Measurements from ENCODE around the gene PTPRM. TPM values are rescaled to one million over a fixed set of nuclear protein-coding genes. Genes with fewer than 3 reads are reported as not detected.

Gene PTPRM
- total RNA-seq, 1 experiment from 2014 or later = 14.5 TPM

GRCh38 chr18:7727361-7728076 is 160.4 kb downstream of the PTPRM start:
- H3K27ac ChIP-seq (ENCODE audit: low read depth, low read length) = no peak overlapping the region
- CTCF ChIA-PET = no interaction called here
- RAD21 ChIA-PET (ENCODE audit: low non-redundant PET in 1 of 2, low total read pairs in 2 of 2, uncharacterized antibody in 2 of 2, unreplicated experiment in 2 of 2) = no interaction called here
- peaks cover 8% of the 10 kb centered on the region for H3K27me3 ChIP-seq (ENCODE audit: insufficient read depth, low read length)
- no TSS peak for BruUV-seq (replicated peaks)
- intact Hi-C loops (cut with micrococcal nuclease) = no loop called here
- no peaks in the 10 kb centered on the region for H3K79me2 ChIP-seq (ENCODE audit: insufficient read depth, low read length)
- no peak overlapping the region for H3K4me3 ChIP-seq (replicated peaks in 1 of 2; ENCODE audit: low read depth in 1 of 2, low read length in 2 of 2)
- POLR2A ChIA-PET = no interaction called here
- no peaks in the 10 kb centered on the region for H3K36me3 ChIP-seq (ENCODE audit: control insufficient read depth in 1 of 2, insufficient read depth in 2 of 2, low read length in 2 of 2)
- H2AFZ ChIP-seq (ENCODE audit: low read depth, low read length, poor library complexity, severe bottlenecking) = no peak overlapping the region
- ATAC-seq (no peak), DNase-seq (ENCODE audit: low read depth, low spot score) (no peak)
- H3K4me2 ChIP-seq (ENCODE audit: low read length) = no peak overlapping the region
- no peak for TF ChIP-seq MAX (IDR thresholded peaks at IDR 0.05)
- no peak for TF ChIP-seq ATF3 (IDR thresholded peaks at IDR 0.05)
- no peak for TF ChIP-seq CEBPB (IDR thresholded peaks at IDR 0.05; ENCODE audit: low read depth)
- TF ChIP-seq POLR2A (IDR thresholded peaks at IDR 0.05; ENCODE audit: borderline replicate concordance, extremely low read depth, insufficient read depth, insufficient read length) = no peak
- no peak for TF ChIP-seq SIN3A (IDR thresholded peaks at IDR 0.05; ENCODE audit: low read depth)
- TF ChIP-seq FOSL1 (IDR thresholded peaks at IDR 0.05; ENCODE audit: low read depth) = no peak
- TF ChIP-seq JUND (IDR thresholded peaks at IDR 0.05) = no peak
- TF ChIP-seq TCF7L2 (IDR thresholded peaks at IDR 0.05; ENCODE audit: borderline replicate concordance, extremely low read depth, insufficient read depth, insufficient read length) = no peak
- TF ChIP-seq YY1 (IDR thresholded peaks at IDR 0.05; ENCODE audit: extremely low read depth, insufficient replicate concordance, low read depth, low read length) = no peak
- no peak for TF ChIP-seq CBX3 (IDR thresholded peaks at IDR 0.05; ENCODE audit: low read depth)
- H3K9me2 ChIP-seq (ENCODE audit: insufficient read depth) = no peaks in the 10 kb centered on the region
- peaks cover 5 to 6% of the 10 kb centered on the region in 2 experiments; a peak in 3 of 4 replicates for H3K4me1 ChIP-seq (ENCODE audit: control insufficient read depth in 1 of 2, insufficient read depth in 2 of 2, low read length in 2 of 2)
- H3K9ac ChIP-seq (ENCODE audit: low read length) = no peak overlapping the region
- no peaks in the 10 kb centered on the region for H4K20me1 ChIP-seq (ENCODE audit: insufficient read depth)
- no peaks in the 10 kb centered on the region for H3K9me3 ChIP-seq (ENCODE audit: control insufficient read depth in 1 of 2, insufficient read depth in 1 of 2, low read depth in 1 of 2, low read length in 2 of 2)

- RAD21 ChIA-PET (ENCODE audit: low non-redundant PET in 1 of 2, low total read pairs in 2 of 2, uncharacterized antibody in 2 of 2, unreplicated experiment in 2 of 2) = no interaction called here
- no peak for TF ChIP-seq SIN3A (IDR thresholded peaks at IDR 0.05; ENCODE audit: low read depth)
- no peak for TF ChIP-seq YY1 (IDR thresholded peaks at IDR 0.05; ENCODE audit: extremely low read depth, insufficient replicate concordance, low read depth, low read length)
- no peak for TF ChIP-seq ZFX (IDR thresholded peaks at IDR 0.05)
- no peak for TF ChIP-seq JUND (IDR thresholded peaks at IDR 0.05)
- no peak for TF ChIP-seq ZBTB33 (IDR thresholded peaks at IDR 0.05; ENCODE audit: extremely low read depth, insufficient replicate concordance, low read length)
- TF ChIP-seq SP1 (IDR thresholded peaks at IDR 0.05; ENCODE audit: low read depth) = no peak
- no peak for TF ChIP-seq CTCF (IDR thresholded peaks at IDR 0.05 in 2 of 3, conservative IDR thresholded peaks at IDR 0.05 in 1 of 3; ENCODE audit: borderline replicate concordance in 1 of 3, insufficient read depth in 1 of 3, low read depth in 2 of 3, low read length in 2 of 3)
- no peak for TF ChIP-seq FOSL1 (IDR thresholded peaks at IDR 0.05; ENCODE audit: low read depth)
- no peak for TF ChIP-seq ZNF274 (IDR thresholded peaks at IDR 0.05; ENCODE audit: low read depth, low read length)
- TF ChIP-seq SRF (IDR thresholded peaks at IDR 0.05; ENCODE audit: low read depth) = no peak
- no peak for TF ChIP-seq EGR1 (IDR thresholded peaks at IDR 0.05; ENCODE audit: low read depth)
These were observed 161.2 kb downstream of the PTPRM start for GRCh38 chr18:7728297-7728696.

More at GRCh38 chr18:7728297-7728696, 161.2 kb downstream of the PTPRM start:
- no peak for DNase-seq (ENCODE audit: low read depth, low spot score)
- Histone ChIP-seq H3K9me3 (ENCODE audit: control insufficient read depth in 1 of 2, insufficient read depth in 1 of 2, low read depth in 1 of 2, low read length in 2 of 2) (no peaks in the 10 kb centered on the region), H3K4me1 (ENCODE audit: control insufficient read depth in 1 of 2, insufficient read depth in 2 of 2, low read length in 2 of 2) (peaks cover 5 to 6% of the 10 kb centered on the region in 2 experiments; a peak in 3 of 4 replicates), H3K27me3 (ENCODE audit: insufficient read depth, low read length) (peaks cover 8% of the 10 kb centered on the region), H4K20me1 (ENCODE audit: insufficient read depth) (no peaks in the 10 kb centered on the region), H3K4me2 (ENCODE audit: low read length) (no peak overlapping the region; the same call in 1 of the 2 replicates), H3K79me2 (ENCODE audit: insufficient read depth, low read length) (no peaks in the 10 kb centered on the region), H3K9me2 (ENCODE audit: insufficient read depth) (no peaks in the 10 kb centered on the region), H3K4me3 (replicated peaks in 1 of 2; ENCODE audit: low read depth in 1 of 2, low read length in 2 of 2) (no peak overlapping the region), H2AFZ (ENCODE audit: low read depth, low read length, poor library complexity, severe bottlenecking) (no peak overlapping the region), H3K36me3 (ENCODE audit: control insufficient read depth in 1 of 2, insufficient read depth in 2 of 2, low read length in 2 of 2) (no peaks in the 10 kb centered on the region), H3K27ac (ENCODE audit: low read depth, low read length) (no peak overlapping the region), H3K9ac (ENCODE audit: low read length) (no peak overlapping the region)
- no TSS peak for BruUV-seq (replicated peaks)
- ATAC-seq = peak; percentile 74
- intact Hi-C loops (cut with micrococcal nuclease) = no loop called here
- POLR2A ChIA-PET = no interaction called here
- CTCF ChIA-PET = no interaction called here

Measured in HCT116 (cell line).